Coronary artery (tissue), 2 donors: Measurements from ENCODE around the gene BTN2A1.
"Not testable (repeated sequence)": the region's sequence is repeated elsewhere in the genome, so short reads cannot be mapped to it uniquely, and the experiment has no call there.

Experiments
- DNase-seq: peaks from one replicate; pipeline ENCODE4 v3.0.0-alpha.2; 2017; ENCODE audit warnings: low spot score
- H3K27ac ChIP-seq, 2 donors: fragments of 200-600 bp; sonication (generic); one replicate each; pipeline ENCODE4 v1.5.1; 2016 to 2019
- H3K4me3 ChIP-seq: fragments of 200-600 bp; sonication (generic); 2 replicates; pipeline ENCODE4 v1.5.1; 2016; ENCODE audit warnings: mild to moderate bottlenecking, moderate library complexity
- CTCF ChIP-seq: fragments of 200-600 bp; sonication (generic); IDR thresholded peaks from one replicate; pipeline ENCODE4 v1.5.1; 2019; ENCODE audit warnings: antibody characterized with exemption

The BTN2A1 gene

DNA sequence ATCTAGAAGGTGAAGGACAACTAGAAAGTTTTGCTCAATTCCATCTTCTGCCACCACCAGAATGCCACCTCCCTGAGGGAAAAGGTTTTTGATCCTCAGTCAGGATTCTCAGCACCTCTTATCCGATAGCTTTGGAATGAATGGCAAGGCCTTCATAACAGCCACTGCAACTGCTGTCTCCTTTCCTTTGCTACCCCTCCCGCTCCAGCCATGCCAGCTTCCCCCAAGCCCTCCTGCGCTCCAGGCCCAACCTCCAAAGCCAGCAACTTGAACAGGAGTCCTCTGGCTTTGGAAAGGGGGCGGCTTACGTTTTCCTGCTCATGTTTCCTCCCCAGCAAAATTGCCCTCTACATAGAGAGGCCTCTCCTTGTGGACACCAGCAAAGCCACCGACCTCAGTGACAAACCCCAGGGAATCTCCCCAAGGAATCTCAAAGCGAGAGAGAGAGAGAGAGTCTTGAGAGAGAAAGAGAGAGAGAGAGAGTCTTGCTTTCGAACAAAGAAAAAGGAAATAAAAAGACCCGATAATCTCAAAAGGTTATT is 420 bp upstream of the BTN2A1 start:
- Histone ChIP-seq H3K4me3 (peak overlapping the region; percentile 80), H3K27ac (peak overlapping the region; percentile 85 to 89)
- DNase-seq, result peak; percentile 80
- no peak for TF ChIP-seq CTCF

GRCh38 chr6:26459023-26459810 is 1.5 kb downstream of the BTN2A1 start:
- no peak for DNase-seq
- Histone ChIP-seq H3K27ac (no peak overlapping the region), H3K4me3 (peak overlapping the region; percentile 80)
- TF ChIP-seq CTCF, result no peak

GRCh38 chr6:26461353-26461752 is 3.6 kb downstream of the BTN2A1 start:
- not testable (repeated sequence) for DNase-seq, H3K27ac ChIP-seq
- peak overlapping the region; percentile 80 for H3K4me3 ChIP-seq

DNA sequence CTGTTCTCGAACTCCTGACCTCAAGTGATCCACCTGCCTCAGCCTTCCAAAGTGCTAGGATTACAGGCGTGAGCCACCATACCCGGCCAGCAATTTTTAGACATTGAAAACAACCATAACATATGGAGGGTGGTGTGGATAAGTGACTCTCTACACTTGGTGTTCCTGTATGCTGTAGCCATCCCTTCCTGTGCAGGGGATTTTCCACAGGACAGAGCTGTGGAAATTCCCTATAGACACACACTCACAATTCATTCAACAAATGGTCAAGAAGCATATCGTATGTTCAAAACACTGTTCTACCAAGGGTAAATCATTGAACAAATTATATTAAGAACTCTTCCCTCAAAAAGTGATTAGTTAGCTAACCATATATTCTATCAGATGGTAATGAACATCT is 6.3 kb downstream of the BTN2A1 start:
- no peak for DNase-seq
- Histone ChIP-seq H3K27ac (no peak overlapping the region), H3K4me3 (no peak overlapping the region)
- TF ChIP-seq CTCF, result no peak

DNA sequence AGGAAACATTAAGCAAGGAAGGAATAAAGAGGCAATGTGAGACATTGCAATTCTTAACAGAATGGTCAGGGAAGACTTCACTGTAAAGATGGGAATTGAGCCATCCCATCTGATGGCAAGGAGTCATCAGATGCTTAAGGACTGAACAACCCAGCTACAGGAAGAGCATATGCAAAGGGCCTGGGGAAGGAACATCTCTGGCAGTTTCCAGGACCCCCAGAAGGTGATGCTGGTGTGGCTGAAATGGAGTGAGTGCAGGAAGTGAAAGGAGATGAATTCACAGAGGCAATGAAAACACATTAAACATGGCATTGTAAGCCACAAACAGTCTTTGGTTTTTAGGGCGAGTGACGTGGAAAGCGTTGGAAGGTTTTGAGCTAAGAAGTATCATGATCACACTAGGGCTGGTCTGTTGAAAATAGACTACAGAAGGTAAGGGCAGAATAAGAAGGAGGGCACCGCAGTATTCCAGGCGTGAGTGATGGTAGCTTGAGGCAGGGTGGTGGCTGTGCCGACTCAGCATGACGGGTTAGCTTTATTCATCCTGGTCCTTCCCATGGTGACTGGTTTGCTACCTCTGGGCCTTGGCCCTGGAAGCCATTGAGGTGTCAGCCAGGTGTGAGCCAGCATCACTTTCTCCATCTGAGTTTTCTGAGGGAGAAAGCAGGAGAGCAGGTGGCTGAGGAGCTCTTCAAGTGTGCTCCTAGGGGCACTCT is 6.8 kb downstream of the BTN2A1 start:
- TF ChIP-seq CTCF, result no peak
- no peak for DNase-seq
- no peak overlapping the region for H3K27ac ChIP-seq
- no peak overlapping the region for H3K4me3 ChIP-seq

- no peak for TF ChIP-seq CTCF
- Histone ChIP-seq H3K4me3 (no peak overlapping the region), H3K27ac (no peak overlapping the region)
- DNase-seq, result no peak
Observed at GRCh38 chr6:26465776-26466175, 8.0 kb downstream of the BTN2A1 start.

GRCh38 chr6:26468829-26469228 is 11.1 kb downstream of the BTN2A1 start:
- H3K27ac ChIP-seq, result no peak overlapping the region
- no peak for TF ChIP-seq CTCF
- no peak overlapping the region for H3K4me3 ChIP-seq
- DNase-seq, result no peak
